Spleen (tissue), 7 donors: ENCODE measurements around the gene MYO18B.

Experiments
- CTCF ChIP-seq, 11 experiments: fragments of 200-600 bp in 7 of 11; fragments of 450-650 bp in 4 of 11; sonication (generic) in 4 of 11; IDR thresholded peaks in 8 of 11; conservative IDR thresholded peaks in 3 of 11; 1 replicate in 7 of 11; 2 replicates in 4 of 11; pipeline versions ENCODE4 v1.4.0 to v1.8.0; 2016 to 2021; ENCODE audit warnings: antibody characterized with exemption in 11 of 11, inconsistent platforms in 4 of 11, mild to moderate bottlenecking in 1 of 11
- POLR2A ChIP-seq, 3 donors: fragments of 450-650 bp; IDR thresholded peaks; one replicate each; pipeline ENCODE4 v1.5.1; 2017; ENCODE audit warnings: antibody characterized with exemption in 3 of 3, mild to moderate bottlenecking in 1 of 3
- POLR2AphosphoS5 ChIP-seq, 3 donors: sonication (generic); formaldehyde crosslinking; IDR thresholded peaks; one replicate each; pipeline ENCODE4 v1.5.1; 2017; ENCODE audit warnings: antibody characterized with exemption in 3 of 3
- donor health status: DM: no; HTN: no; CAD: no; lungs with moderate emphysema.
- donor health status: DM: no; HTN: no; CAD: no.
- donor health status: DM: no; HTN: no; CAD: no.

GRCh38 chr22:25942856-25943411 is 200.9 kb downstream of the MYO18B start:
- TF ChIP-seq POLR2AphosphoS5 (IDR thresholded peaks at IDR 0.05): no peak
- TF ChIP-seq CTCF (IDR thresholded peaks at IDR 0.05 in 8 of 11, conservative IDR thresholded peaks at IDR 0.05 in 3 of 11): no peak
- TF ChIP-seq POLR2A (IDR thresholded peaks at IDR 0.05): no peak
